ENCODE data around the gene FAM114A1.

Gene FAM114A1

GRCh38 chr4:38954727-38955126, 87.1 kb downstream of the FAM114A1 start:
- TF ChIP-seq ZNF610 (tag by site-specific recombination; IDR thresholded peaks at IDR 0.05; ENCODE audit: borderline replicate concordance) (no peak), ZNF26 (tag by site-specific recombination; IDR thresholded peaks at IDR 0.05) (no peak), ZNF76 (tag by site-specific recombination; IDR thresholded peaks at IDR 0.05; ENCODE audit: borderline replicate concordance, low read depth) (no peak), WT1 (tag by site-specific recombination; IDR thresholded peaks at IDR 0.05) (no peak), ZNF530 (tag by site-specific recombination; IDR thresholded peaks at IDR 0.05; ENCODE audit: low read depth) (no peak), ZNF518A (tag by site-specific recombination; conservative IDR thresholded peaks at IDR 0.05; ENCODE audit: low read depth) (no peak), OSR2 (tag by site-specific recombination; IDR thresholded peaks at IDR 0.05) (no peak), ZNF548 (tag by site-specific recombination; IDR thresholded peaks at IDR 0.05) (no peak), ZNF791 (tag by site-specific recombination; IDR thresholded peaks at IDR 0.05) (no peak), SALL2 (tag by site-specific recombination; IDR thresholded peaks at IDR 0.05; ENCODE audit: borderline replicate concordance) (no peak), PATZ1 (tag by site-specific recombination; IDR thresholded peaks at IDR 0.05) (no peak), OVOL3 (tag by site-specific recombination; IDR thresholded peaks at IDR 0.05) (no peak), ZNF354C (tag by site-specific recombination; IDR thresholded peaks at IDR 0.05; ENCODE audit: borderline replicate concordance, low read depth) (no peak)
- TF ChIP-seq, protein P1, sequence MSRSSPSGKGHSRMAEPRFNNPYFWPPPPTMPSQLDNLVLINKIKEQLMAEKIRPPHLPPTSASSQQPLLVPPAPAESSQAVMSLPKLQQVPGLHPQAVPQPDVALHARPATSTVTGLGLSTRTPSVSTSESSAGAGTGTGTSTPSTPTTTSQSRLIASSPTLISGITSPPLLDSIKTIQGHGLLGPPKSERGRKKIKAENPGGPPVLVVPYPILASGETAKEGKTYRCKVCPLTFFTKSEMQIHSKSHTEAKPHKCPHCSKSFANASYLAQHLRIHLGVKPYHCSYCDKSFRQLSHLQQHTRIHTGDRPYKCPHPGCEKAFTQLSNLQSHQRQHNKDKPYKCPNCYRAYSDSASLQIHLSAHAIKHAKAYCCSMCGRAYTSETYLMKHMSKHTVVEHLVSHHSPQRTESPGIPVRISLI (tag by site-specific recombination; IDR thresholded peaks at IDR 0.05) = no peak
- Histone ChIP-seq H3K9me3 (ENCODE audit: control insufficient read depth, insufficient read depth, low read depth, low read length) (no peaks in the 10 kb centered on the region), H3K4me3 (ENCODE audit: low read depth, low read length) (no peak overlapping the region), H3K36me3 (ENCODE audit: control insufficient read depth in 2 of 2, insufficient read depth in 1 of 2, low read length in 2 of 2) (no peaks in the 10 kb centered on the region), H3K27ac (ENCODE audit: extremely low read depth, low read depth, low read length) (no peak overlapping the region), H3K4me1 (ENCODE audit: control insufficient read depth, insufficient read depth, low read length) (no peaks in the 10 kb centered on the region)
- CTCF ChIA-PET = no interaction called here
- POLR2A ChIA-PET = no interaction called here

GRCh38 chr4:38955957-38956356, 88.4 kb downstream of the FAM114A1 start:
- Histone ChIP-seq H3K9me3 (ENCODE audit: control insufficient read depth, insufficient read depth, low read depth, low read length) (no peaks in the 10 kb centered on the region), H3K4me3 (ENCODE audit: low read depth, low read length) (no peak overlapping the region), H3K36me3 (ENCODE audit: control insufficient read depth in 2 of 2, insufficient read depth in 1 of 2, low read length in 2 of 2) (no peaks in the 10 kb centered on the region), H3K4me1 (ENCODE audit: control insufficient read depth, insufficient read depth, low read length) (no peaks in the 10 kb centered on the region), H3K27ac (ENCODE audit: extremely low read depth, low read depth, low read length) (no peak overlapping the region)
- ChIA-PET CTCF (interaction anchor here (0.7 kb wide), 1 partner anchor 90 kb away, joined by 3 read pairs; no protein-coding TSS in a partner anchor), POLR2A (no interaction called here)
- TF ChIP-seq ZNF626 (tag by site-specific recombination; IDR thresholded peaks at IDR 0.05) (no peak), ZSCAN16 (tag by site-specific recombination; IDR thresholded peaks at IDR 0.05) (no peak), ZNF26 (tag by site-specific recombination; IDR thresholded peaks at IDR 0.05) (no peak), ZNF530 (tag by site-specific recombination; IDR thresholded peaks at IDR 0.05; ENCODE audit: low read depth) (no peak), KLF8 (tag by site-specific recombination; IDR thresholded peaks at IDR 0.05) (no peak)

All from HEK293 (cell line).